Mesendoderm (in vitro differentiated cells): Measurements from ENCODE around the gene CAMTA1.

Experiments
- DNase-seq: peaks from one replicate; pipeline ENCODE4 v3.0.0; 2013
- H2AK5ac ChIP-seq: 2 replicates; pipeline ENCODE4 v1.6.1; 2013; ENCODE audit warnings: low read length, inconsistent platforms
- H2BK120ac ChIP-seq: 2 replicates; pipeline ENCODE4 v1.6.1; 2013; ENCODE audit warnings: low read depth, mild to moderate bottlenecking, low read length, moderate library complexity, mixed read lengths
- H2BK15ac ChIP-seq: replicated peaks from 2 replicates; pipeline ENCODE4 v1.6.1; 2013; ENCODE audit warnings: low read depth, mild to moderate bottlenecking, moderate library complexity
- H2BK5ac ChIP-seq: 2 replicates; pipeline ENCODE4 v1.6.1; 2013; ENCODE audit warnings: low read length, inconsistent platforms
- H3K18ac ChIP-seq: 2 replicates; pipeline ENCODE4 v1.6.1; 2013; ENCODE audit warnings: mild to moderate bottlenecking, low read length, mixed read lengths
- H3K23ac ChIP-seq: one replicate; pipeline ENCODE4 v1.6.1; 2013; ENCODE audit warnings: low read length
- H3K27ac ChIP-seq: 2 replicates; pipeline ENCODE4 v1.5.1; 2013; ENCODE audit warnings: low read depth, mild to moderate bottlenecking, inconsistent platforms, low read length, moderate library complexity
- H3K27me3 ChIP-seq: 2 replicates; pipeline ENCODE4 v1.6.1; 2013; ENCODE audit warnings: low read length, control low read depth, mild to moderate bottlenecking, inconsistent platforms; ENCODE audit not compliant: insufficient read depth, poor library complexity
- H3K36me3 ChIP-seq: 2 replicates; pipeline ENCODE4 v1.6.1; 2013; ENCODE audit warnings: low read length, inconsistent platforms; ENCODE audit not compliant: control insufficient read depth, insufficient read depth
- H3K4ac ChIP-seq: one replicate; pipeline ENCODE4 v1.6.1; 2013; ENCODE audit warnings: low read depth, mild to moderate bottlenecking, low read length, moderate library complexity
- H3K4me1 ChIP-seq: 2 replicates; pipeline ENCODE4 v1.6.1; 2013; ENCODE audit warnings: low read depth, low read length, inconsistent platforms; ENCODE audit not compliant: control insufficient read depth
- H3K4me2 ChIP-seq: 2 replicates; pipeline ENCODE4 v1.6.1; 2013; ENCODE audit warnings: low read length
- H3K4me3 ChIP-seq: 2 replicates; pipeline ENCODE4 v1.5.1; 2013; ENCODE audit warnings: mild to moderate bottlenecking, low read length
- H3K56ac ChIP-seq: one replicate; pipeline ENCODE4 v1.6.1; 2013; ENCODE audit warnings: low read length
- H3K79me1 ChIP-seq: 2 replicates; pipeline ENCODE4 v1.6.1; 2013; ENCODE audit warnings: low read length, inconsistent platforms
- H3K79me2 ChIP-seq: 2 replicates; pipeline ENCODE4 v1.6.1; 2013; ENCODE audit warnings: mild to moderate bottlenecking, low read length; ENCODE audit not compliant: control insufficient read depth, insufficient read depth
- H3K9ac ChIP-seq: 2 replicates; pipeline ENCODE4 v1.6.1; 2013; ENCODE audit warnings: low read length, inconsistent platforms
- H4K5ac ChIP-seq: one replicate; pipeline ENCODE4 v1.6.1; 2013; ENCODE audit warnings: low read length
- H4K8ac ChIP-seq: one replicate; pipeline ENCODE4 v1.6.1; 2013; ENCODE audit warnings: low read depth, mild to moderate bottlenecking, control low read depth, low read length, moderate library complexity
- WGBS: extraction: QIAGEN DNeasy Blood & Tissue Kit; methylation state at CpG from one replicate; pipeline ENCODE4 v1.1.7; 2013; ENCODE audit warnings: low lambda C conversion rate, missing lambda C conversion rate; ENCODE audit not compliant: insufficient coverage; ENCODE audit errors: extremely low coverage; 5-methylcytosine and 5-hydroxymethylcytosine counted together

The CAMTA1 gene

GRCh38 chr1:7454895-7455784 is 669.9 kb downstream of the CAMTA1 start:
- no peak overlapping the region for H2BK5ac ChIP-seq
- H2BK15ac ChIP-seq = no peak overlapping the region
- H3K27me3 ChIP-seq = no peaks in the 10 kb centered on the region
- no peak overlapping the region for H2BK120ac ChIP-seq
- no peak overlapping the region for H4K5ac ChIP-seq
- H3K23ac ChIP-seq = no peak overlapping the region
- no peaks in the 10 kb centered on the region for H3K79me2 ChIP-seq
- no peak overlapping the region for H3K18ac ChIP-seq
- H4K8ac ChIP-seq = no peak overlapping the region
- no peak overlapping the region for H3K9ac ChIP-seq
- H2AK5ac ChIP-seq = no peak overlapping the region
- H3K4me2 ChIP-seq = no peak overlapping the region
- no peak overlapping the region for H3K27ac ChIP-seq
- no peak overlapping the region for H3K56ac ChIP-seq
- H3K4me1 ChIP-seq = peaks cover 4% of the 10 kb centered on the region
- no peak for DNase-seq
- H3K36me3 ChIP-seq = no peaks in the 10 kb centered on the region
- no peaks in the 10 kb centered on the region for H3K79me1 ChIP-seq
- WGBS = no CpG with 5 or more reads among the region's 30 CpGs
- H3K4ac ChIP-seq = no peak overlapping the region
- no peak overlapping the region for H3K4me3 ChIP-seq

- Histone ChIP-seq H2BK5ac (no peak overlapping the region), H3K4ac (no peak overlapping the region), H3K4me3 (no peak overlapping the region), H3K23ac (no peak overlapping the region), H3K56ac (peak overlapping the region; percentile 77), H2AK5ac (no peak overlapping the region), H4K8ac (no peak overlapping the region), H2BK120ac (no peak overlapping the region), H2BK15ac (no peak overlapping the region), H3K79me1 (no peaks in the 10 kb centered on the region), H4K5ac (no peak overlapping the region), H3K36me3 (no peaks in the 10 kb centered on the region), H3K18ac (no peak overlapping the region), H3K4me1 (peaks cover 4% of the 10 kb centered on the region), H3K9ac (no peak overlapping the region), H3K27me3 (no peaks in the 10 kb centered on the region), H3K4me2 (no peak overlapping the region), H3K79me2 (no peaks in the 10 kb centered on the region), H3K27ac (no peak overlapping the region)
- peak; percentile 33 for DNase-seq
- no CpG with 5 or more reads among the region's 15 CpGs for WGBS
Observed at GRCh38 chr1:7455796-7456721, 670.8 kb downstream of the CAMTA1 start.

- no peak overlapping the region for H3K27ac ChIP-seq
- no peaks in the 10 kb centered on the region for H3K79me2 ChIP-seq
- peaks cover 4% of the 10 kb centered on the region for H3K4me1 ChIP-seq
- H3K79me1 ChIP-seq = no peaks in the 10 kb centered on the region
- H2BK5ac ChIP-seq = no peak overlapping the region
- H3K56ac ChIP-seq = peak overlapping the region; percentile 77
- no peak overlapping the region for H4K5ac ChIP-seq
- no peaks in the 10 kb centered on the region for H3K36me3 ChIP-seq
- H3K9ac ChIP-seq = no peak overlapping the region
- no peak overlapping the region for H3K4me2 ChIP-seq
- DNase-seq = no peak
- H2BK120ac ChIP-seq = no peak overlapping the region
- H3K27me3 ChIP-seq = no peaks in the 10 kb centered on the region
- H3K18ac ChIP-seq = no peak overlapping the region
- no peak overlapping the region for H3K4me3 ChIP-seq
- H2AK5ac ChIP-seq = no peak overlapping the region
- no peak overlapping the region for H4K8ac ChIP-seq
- whole genome bisulfite sequencing = no CpG with 5 or more reads among the region's 17 CpGs
- no peak overlapping the region for H2BK15ac ChIP-seq
- no peak overlapping the region for H3K23ac ChIP-seq
- H3K4ac ChIP-seq = no peak overlapping the region
Observed at GRCh38 chr1:7456722-7457082, 671.4 kb downstream of the CAMTA1 start.

- Histone ChIP-seq H3K4ac (no peak overlapping the region), H3K27ac (no peak overlapping the region), H2BK120ac (no peak overlapping the region), H3K79me1 (no peaks in the 10 kb centered on the region), H2BK5ac (no peak overlapping the region), H3K4me3 (no peak overlapping the region), H3K56ac (no peak overlapping the region), H3K23ac (no peak overlapping the region), H3K36me3 (no peaks in the 10 kb centered on the region), H4K8ac (no peak overlapping the region), H3K9ac (no peak overlapping the region), H3K4me2 (no peak overlapping the region), H3K79me2 (no peaks in the 10 kb centered on the region), H3K4me1 (peaks cover 4% of the 10 kb centered on the region), H2BK15ac (no peak overlapping the region), H3K18ac (no peak overlapping the region), H2AK5ac (no peak overlapping the region), H4K5ac (no peak overlapping the region), H3K27me3 (no peaks in the 10 kb centered on the region)
- no CpG with 5 or more reads among the region's 15 CpGs for WGBS
- no peak for DNase-seq
Observed at GRCh38 chr1:7457811-7458210, 672.6 kb downstream of the CAMTA1 start.

- no peaks in the 10 kb centered on the region for H3K27me3 ChIP-seq
- H2BK120ac ChIP-seq = no peak overlapping the region
- H2BK15ac ChIP-seq = no peak overlapping the region
- no peak overlapping the region for H3K9ac ChIP-seq
- H3K36me3 ChIP-seq = no peaks in the 10 kb centered on the region
- no peak overlapping the region for H2BK5ac ChIP-seq
- H4K8ac ChIP-seq = no peak overlapping the region
- no peak overlapping the region for H3K4me3 ChIP-seq
- no peaks in the 10 kb centered on the region for H3K79me1 ChIP-seq
- H3K4me2 ChIP-seq = no peak overlapping the region
- H4K5ac ChIP-seq = no peak overlapping the region
- no peak overlapping the region for H3K18ac ChIP-seq
- H3K23ac ChIP-seq = no peak overlapping the region
- no peak overlapping the region for H2AK5ac ChIP-seq
- H3K79me2 ChIP-seq = no peaks in the 10 kb centered on the region
- no peak overlapping the region for H3K56ac ChIP-seq
- no CpG with 5 or more reads among the region's 7 CpGs for WGBS
- H3K4me1 ChIP-seq = peaks cover 4% of the 10 kb centered on the region
- no peak overlapping the region for H3K27ac ChIP-seq
- H3K4ac ChIP-seq = no peak overlapping the region
- DNase-seq = no peak
Observed at GRCh38 chr1:7458946-7459345, 673.7 kb downstream of the CAMTA1 start.
